ENCODE data around the gene NXT1.

DNA sequence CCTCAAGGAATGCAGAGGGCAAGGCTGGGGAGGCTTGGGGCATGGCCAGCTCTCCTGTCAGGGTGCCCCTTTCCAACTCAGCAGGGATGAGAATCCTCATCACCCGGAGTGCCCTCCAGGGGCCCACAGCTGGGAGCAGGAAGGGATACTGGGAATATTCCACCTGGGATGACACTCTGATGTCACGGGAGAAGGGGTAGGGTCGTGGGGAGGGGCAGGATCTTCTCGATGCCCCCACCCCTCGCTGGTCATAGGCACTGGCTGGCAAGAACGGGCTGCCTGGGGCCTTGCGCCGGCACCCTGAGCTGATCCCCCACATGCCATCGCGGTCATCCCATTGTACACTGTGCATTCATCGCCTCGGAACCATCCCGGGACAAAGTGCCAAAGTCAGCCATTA lies 10.6 kb upstream of the NXT1 start:
- TF ChIP-seq POLR2A (IDR thresholded peaks at IDR 0.05; ENCODE audit: low read depth, low read length) (no peak), TAF1 (IDR thresholded peaks at IDR 0.05; ENCODE audit: borderline replicate concordance, low read depth, low read length) (no peak), POLR2AphosphoS5 (IDR thresholded peaks at IDR 0.05; ENCODE audit: low read depth, low read length) (no peak)

Data from GM12892 (cell line).